Measurements from ENCODE around the gene LYSMD2.

LYSMD2 gene

DNA sequence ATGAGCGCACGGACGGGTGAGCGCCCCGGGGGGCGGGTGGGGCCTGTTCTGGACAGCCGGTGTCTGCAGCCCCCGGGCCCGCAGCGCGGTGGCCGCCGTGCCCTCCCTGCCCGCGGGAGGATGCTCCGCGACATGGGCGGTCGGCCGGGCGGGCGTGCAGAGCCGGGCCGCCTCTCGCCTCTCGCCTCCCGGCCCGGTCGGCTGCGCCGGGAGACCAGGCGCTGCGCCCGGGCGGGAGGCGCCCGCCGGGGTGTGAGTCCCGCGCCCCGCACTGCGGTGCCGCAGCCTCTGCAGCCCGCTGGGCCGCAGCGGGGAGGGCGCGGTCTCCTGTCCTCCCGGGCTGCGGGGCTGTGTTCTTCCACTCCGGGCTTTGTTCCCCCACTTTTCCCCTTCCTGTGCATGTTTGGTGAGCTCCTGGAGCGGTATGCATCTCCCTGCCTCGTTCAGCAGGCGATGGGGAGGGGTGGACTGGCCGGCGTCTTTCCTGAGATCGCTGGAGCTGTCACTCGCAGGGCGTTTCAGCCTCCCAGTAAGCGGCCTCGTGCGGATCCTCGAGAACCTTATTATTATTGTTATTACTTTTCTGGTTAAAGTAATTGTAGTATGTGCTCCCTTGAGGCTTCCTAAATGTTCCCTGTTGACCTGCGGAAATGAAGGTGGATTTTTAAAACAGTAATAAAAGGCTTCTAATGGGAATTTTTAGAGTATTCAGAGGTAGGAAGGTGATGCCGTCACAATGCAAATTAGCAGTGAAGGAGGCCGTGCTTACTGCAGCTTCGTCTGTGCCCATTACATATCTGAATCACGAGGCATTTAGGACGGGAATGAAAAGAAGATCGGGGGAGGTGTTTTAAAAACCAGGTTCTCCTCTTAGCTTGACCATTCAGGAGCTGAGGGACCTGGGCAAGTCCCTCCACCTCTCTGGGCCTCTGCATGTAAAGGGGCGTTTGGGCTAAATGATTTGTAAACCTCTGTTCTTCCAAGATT, 14.5 kb upstream of the LYSMD2 start:
- DNase-seq: peak; percentile 22

GRCh38 chr15:51750792-51751696, 13.6 kb upstream of the LYSMD2 start, which contains the start of gene TMOD2:
Gene TMOD2, plus strand, starts transcription at chr15:51751597. Its CDS starts 14,845 bp downstream, at chr15:51766442.
- DNase-seq: no peak

GRCh38 chr15:51750186-51750585, 12.7 kb upstream of the LYSMD2 start:
- DNase-seq: no peak

DNA sequence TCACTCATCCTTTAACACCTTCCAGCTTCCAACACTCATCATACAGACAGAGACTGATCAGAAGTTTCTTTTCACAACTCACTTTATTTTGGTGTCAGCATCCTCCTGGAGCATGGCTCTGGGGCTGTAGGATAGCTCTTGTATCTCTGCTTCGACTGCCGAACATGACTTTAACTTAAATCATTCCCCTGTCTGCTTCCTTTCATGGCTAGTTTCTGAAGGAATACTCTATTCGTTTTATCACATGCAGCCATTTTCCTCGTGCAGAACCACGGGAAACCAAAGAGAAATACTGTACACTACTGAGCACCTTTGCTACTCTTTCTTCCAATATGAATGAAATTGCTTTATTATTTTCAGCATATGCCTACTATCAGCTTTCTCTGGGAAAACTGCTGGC, 11.9 kb upstream of the LYSMD2 start:
- no peak for DNase-seq

- no peak for DNase-seq
Measured at GRCh38 chr15:51739061-51739712, 1.7 kb upstream of the LYSMD2 start.

DNA sequence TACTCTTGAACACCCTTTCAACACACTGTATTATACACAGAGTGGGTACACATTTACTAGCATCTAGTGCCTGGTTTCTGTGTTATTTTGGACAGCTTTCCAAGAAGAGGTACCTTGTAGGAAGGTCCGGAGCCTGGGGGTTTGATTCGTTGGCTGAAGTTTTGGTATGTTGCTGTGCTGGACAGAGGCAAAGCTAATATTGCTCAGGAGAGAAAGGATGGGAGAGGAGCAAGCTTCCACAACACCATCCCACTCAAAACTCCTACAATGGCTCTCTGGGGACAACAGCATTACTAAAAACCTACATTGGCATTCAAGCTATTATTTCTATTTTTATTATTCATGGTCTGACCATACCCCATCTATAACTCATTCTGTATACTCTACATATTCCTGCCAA, 1.1 kb upstream of the LYSMD2 start:
- no peak for DNase-seq

GRCh38 chr15:51736751-51737521, 519 bp downstream of the LYSMD2 start:
- DNase-seq: no peak

DNA sequence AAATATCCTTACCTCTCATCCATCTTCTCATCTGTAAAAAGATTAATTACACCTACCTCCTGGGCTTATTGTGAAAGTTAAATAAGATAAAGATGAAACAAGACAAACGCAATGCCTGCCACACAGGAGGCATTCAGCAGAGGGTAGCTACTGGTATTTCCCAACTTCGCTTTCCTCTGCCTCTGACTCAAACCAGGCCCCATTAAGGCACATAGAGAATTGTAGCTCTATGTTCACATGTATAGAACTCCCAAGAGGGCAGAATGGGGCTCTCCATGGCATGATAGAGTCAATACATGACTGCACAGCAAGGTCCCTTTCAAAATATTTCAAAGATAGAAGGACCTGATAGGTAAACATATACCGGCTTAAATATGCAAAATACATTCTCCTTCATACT, 1.4 kb downstream of the LYSMD2 start:
- no peak for DNase-seq

- no peak for DNase-seq
Measured at GRCh38 chr15:51735228-51736010, 2.0 kb downstream of the LYSMD2 start.

DNA sequence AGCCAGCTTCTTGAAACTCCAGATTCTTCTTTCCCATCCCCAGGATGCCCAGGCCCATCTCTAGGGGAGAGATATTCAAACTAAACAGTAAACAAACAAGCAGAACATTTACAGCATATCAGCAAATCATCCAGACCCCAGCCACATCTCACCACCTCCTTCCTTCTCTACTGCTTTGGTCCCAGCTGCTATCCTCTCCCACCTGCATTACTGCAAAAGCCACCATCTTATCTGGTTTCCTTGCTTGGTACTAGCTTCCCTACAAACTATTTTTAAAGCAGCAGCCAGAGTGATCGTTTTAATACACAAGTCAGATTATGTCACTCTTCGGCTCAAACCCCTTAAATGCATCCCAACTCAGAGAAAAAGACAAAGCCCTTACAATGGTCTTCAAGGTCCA, 4.8 kb downstream of the LYSMD2 start:
- no peak for DNase-seq

DNA sequence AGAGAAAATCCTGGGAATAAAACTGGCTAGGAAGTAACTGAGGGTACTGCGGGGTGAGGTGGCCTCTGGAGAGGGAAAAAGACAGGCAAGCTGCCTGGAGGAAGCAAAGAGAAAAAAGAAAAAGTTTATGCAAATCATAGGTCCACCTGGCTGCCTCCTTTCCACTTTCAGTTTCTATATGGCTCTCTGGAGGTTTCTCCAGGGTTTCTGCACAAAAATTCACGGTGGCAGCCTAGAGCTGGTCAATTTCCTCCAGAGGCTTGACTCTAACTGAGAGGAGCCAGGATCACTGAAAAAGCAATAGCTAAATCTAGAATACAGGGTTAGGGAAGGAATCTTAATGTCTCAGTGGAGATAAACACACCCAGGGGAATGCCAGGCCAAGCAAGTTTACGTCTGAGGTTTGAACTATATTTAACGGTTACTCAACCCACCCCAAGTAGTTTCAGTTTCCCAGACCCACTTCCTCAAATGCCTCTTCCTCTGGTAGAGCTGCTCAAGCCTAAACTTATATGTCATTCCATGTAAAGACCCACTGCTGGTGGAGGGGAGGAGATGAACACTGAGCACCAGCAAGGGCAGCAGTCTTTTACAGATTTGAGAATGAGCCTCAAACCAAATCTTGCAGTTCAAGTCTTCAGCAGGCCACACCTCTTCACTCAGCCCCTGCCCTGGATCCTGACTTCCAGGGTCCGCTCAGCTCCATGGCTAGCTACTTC, 5.7 kb downstream of the LYSMD2 start:
- DNase-seq: no peak

- DNase-seq: no peak
Measured at GRCh38 chr15:51727141-51727897, 10.1 kb downstream of the LYSMD2 start.

- peak; percentile 52 for DNase-seq
Measured at GRCh38 chr15:51726302-51727073, 11.0 kb downstream of the LYSMD2 start.

- DNase-seq: no peak
Measured at GRCh38 chr15:51724673-51725072, 12.8 kb downstream of the LYSMD2 start.

DNA sequence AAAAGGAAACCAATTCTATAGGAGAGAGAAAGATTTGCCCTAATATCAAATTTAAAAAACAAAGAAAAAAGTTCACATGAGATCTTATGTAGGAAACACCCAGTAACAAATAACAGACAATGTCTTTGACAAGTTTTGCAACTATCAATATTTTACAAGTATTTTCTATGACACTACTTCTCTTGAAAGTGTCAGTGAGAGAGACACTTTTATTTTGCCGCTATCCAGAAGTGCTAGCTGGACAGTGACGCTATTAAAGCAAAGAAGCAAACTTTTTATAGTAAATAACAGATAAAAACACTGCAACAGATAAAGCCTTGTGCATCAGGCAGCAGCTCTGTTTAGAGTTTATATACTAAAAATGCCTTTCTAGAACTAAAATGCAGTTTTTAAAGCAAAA, 13.3 kb downstream of the LYSMD2 start:
- no peak for DNase-seq

- no peak for DNase-seq
Measured at GRCh38 chr15:51721199-51721960, 16.1 kb downstream of the LYSMD2 start.

- DNase-seq: no peak
Measured at GRCh38 chr15:51720201-51720995, 17.1 kb downstream of the LYSMD2 start.

Measured in T1000 (cell line).